GM18507 (cell line): ENCODE results near the gene NHERF2.
"Not testable (repeated sequence)": the region's sequence is repeated elsewhere in the genome, so short reads cannot be mapped to it uniquely, and the experiment has no call there.

ENCODE experiments used
- DNase-seq: peaks from one replicate; pipeline ENCODE4 v3.0.0; 2011; ENCODE audit warnings: low read depth; ENCODE audit not compliant: insufficient read length; ENCODE audit errors: extremely low spot score
- FAIRE-seq: peaks from 2 replicates; lab custom pipeline; 2011; peaks lifted over from hg19 to GRCh38; lab: Jason Lieb, UNC

NHERF2 gene

GRCh38 chr16:2004795-2005517 is 21.7 kb upstream of the NHERF2 start:
- FAIRE-seq (no peak), DNase-seq (no peak)

- no peak for DNase-seq
- FAIRE-seq = no peak
Measured at GRCh38 chr16:2005646-2006045, 21.1 kb upstream of the NHERF2 start.

GRCh38 chr16:2006317-2006716 is 20.4 kb upstream of the NHERF2 start:
- no peak for DNase-seq
- FAIRE-seq = no peak

- DNase-seq (no peak), FAIRE-seq (no peak)
Measured at GRCh38 chr16:2007081-2007836, 19.4 kb upstream of the NHERF2 start.

- FAIRE-seq (no peak), DNase-seq (no peak)
Measured at GRCh38 chr16:2008009-2008526, 18.6 kb upstream of the NHERF2 start.

GRCh38 chr16:2008631-2009163 is 18.0 kb upstream of the NHERF2 start:
- FAIRE-seq (no peak), DNase-seq (no peak)

GRCh38 chr16:2009164-2009711 is 17.5 kb upstream of the NHERF2 start:
- no peak for FAIRE-seq

GRCh38 chr16:2009791-2010510 is 16.8 kb upstream of the NHERF2 start, which contains the start of gene ZNF598:
ZNF598 (minus strand) TSS chr16:2009821.
- FAIRE-seq (peak; percentile 80), DNase-seq (peak; percentile 96)

More at GRCh38 chr16:2009164-2009711, 17.5 kb upstream of the NHERF2 start:
- no peak for DNase-seq

GRCh38 chr16:2011726-2012125 is 15.0 kb upstream of the NHERF2 start:
- FAIRE-seq, DNase-seq: not testable (repeated sequence)

- FAIRE-seq = no peak
- DNase-seq = no peak
Measured at GRCh38 chr16:2013527-2013926, 13.2 kb upstream of the NHERF2 start.

GRCh38 chr16:2015117-2015946 is 11.4 kb upstream of the NHERF2 start:
- no peak for DNase-seq

GRCh38 chr16:2015947-2016208 is 10.8 kb upstream of the NHERF2 start:
- DNase-seq (no peak), FAIRE-seq (no peak)

More at GRCh38 chr16:2015117-2015946, 11.4 kb upstream of the NHERF2 start:
- no peak for FAIRE-seq

GRCh38 chr16:2016407-2016922 is 10.2 kb upstream of the NHERF2 start:
- FAIRE-seq = no peak

GRCh38 chr16:2019518-2019920 is 7.2 kb upstream of the NHERF2 start, which contains the start of gene NPW:
NPW (plus strand) TSS chr16:2019785.
- FAIRE-seq = no peak
- no peak for DNase-seq

More at GRCh38 chr16:2016407-2016922, 10.2 kb upstream of the NHERF2 start:
- DNase-seq = no peak

- no peak for DNase-seq
- FAIRE-seq = no peak
Measured at GRCh38 chr16:2019921-2020831, 6.5 kb upstream of the NHERF2 start.

GRCh38 chr16:2022723-2023091 is 4.0 kb upstream of the NHERF2 start:
- FAIRE-seq (no peak), DNase-seq (no peak)
